Stimulated activated CD4-positive, alpha-beta T cell treated with anti-CD3 and anti-CD28 coated beads, Interleukin-2, amount 100 ng/mL, for 4 hours (primary cell): Measurements from ENCODE around the gene OSBPL2.
A peak's percentile ranks its signal among the peaks of the same experiment; 100 is the strongest.

Experiments
- DNase-seq: peaks from one replicate; pipeline ENCODE4 v3.0.0-alpha.2; 2020; ENCODE audit warnings: low read depth

Gene OSBPL2

DNA sequence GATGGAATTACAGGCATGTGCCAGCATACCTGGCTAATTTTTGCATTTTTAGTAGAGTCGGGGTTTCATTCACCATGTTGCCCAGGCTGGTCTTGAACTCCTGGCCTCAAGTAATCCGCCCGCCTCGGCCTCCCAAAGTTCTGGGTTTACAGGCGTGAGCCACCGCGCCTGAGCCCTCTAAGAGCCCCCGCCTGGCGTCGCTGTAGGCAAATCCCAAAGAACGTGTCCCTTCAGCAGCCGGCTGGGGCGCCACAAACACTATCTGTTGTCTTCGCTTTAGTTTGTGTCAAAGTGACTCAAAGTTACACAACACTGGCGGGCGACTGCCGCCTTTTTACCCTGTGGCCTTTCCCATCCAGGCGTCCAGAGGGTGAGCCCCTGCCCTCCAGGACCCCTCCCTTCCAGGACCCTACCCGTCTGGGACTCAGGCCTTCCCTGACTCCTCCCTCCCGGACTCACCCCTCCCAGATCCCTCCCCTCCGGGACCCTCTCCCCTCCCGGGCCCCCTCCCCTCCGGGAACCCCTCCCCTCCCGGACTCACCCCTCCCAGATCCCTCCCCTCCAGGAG lies 63.5 kb downstream of the OSBPL2 start:
- peak; percentile 78 for DNase-seq

- DNase-seq, result peak; percentile 96
Observed at GRCh38 chr20:62302341-62303061, 64.2 kb downstream of the OSBPL2 start, which contains the start of gene ADRM1. Gene ADRM1 (plus strand): TSS chr20:62302997. CDS start chr20:62303569, 572 bp downstream.

DNA sequence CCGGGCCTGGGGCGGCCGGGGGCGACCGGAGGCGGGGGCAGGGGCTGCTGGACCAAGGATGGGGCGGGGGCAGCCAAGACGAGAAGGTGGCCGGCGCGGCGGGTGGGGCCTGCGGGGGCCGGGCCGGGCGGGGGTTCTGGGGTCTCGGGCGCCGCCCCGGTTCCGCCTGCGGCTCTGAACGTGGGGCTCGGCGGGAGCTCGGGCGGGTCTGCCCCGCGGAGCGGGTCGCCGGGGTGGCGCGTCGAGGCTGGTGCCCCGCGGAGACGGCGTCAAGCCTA lies 64.7 kb downstream of the OSBPL2 start:
- no peak for DNase-seq

GRCh38 chr20:62303340-62304226 lies 65.3 kb downstream of the OSBPL2 start:
- DNase-seq, result no peak

GRCh38 chr20:62304331-62305148 lies 66.2 kb downstream of the OSBPL2 start:
- no peak for DNase-seq

DNA sequence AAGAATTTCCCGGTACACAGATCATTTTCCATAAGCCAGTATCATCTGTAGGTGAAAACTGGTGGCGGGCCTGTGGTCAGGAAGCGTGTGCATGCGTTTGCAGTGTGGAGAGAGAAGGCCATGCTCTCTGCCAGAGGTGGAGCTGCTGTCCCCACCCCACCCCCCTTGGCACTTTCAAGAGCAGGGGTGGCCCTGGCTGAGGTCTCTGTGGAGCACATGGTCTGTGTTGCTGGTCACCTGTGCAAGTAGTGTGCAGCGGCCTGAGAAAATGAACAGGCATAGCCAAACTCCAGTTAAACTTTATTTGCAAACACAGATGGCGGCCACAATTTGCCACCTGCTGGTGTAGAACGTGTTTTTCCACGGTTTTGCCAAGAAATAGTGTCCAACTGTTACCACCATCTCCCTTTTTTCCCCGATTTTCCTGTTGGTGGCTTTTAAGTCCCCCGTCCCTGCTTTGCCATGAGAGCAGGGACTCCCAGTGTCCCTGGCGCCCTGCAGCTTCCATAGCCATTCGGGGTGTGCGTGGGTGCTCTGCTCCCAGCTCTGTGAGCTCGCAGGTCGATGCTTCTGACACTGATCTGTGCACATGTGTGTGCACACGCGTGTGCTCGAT lies 66.9 kb downstream of the OSBPL2 start:
- no peak for DNase-seq

DNA sequence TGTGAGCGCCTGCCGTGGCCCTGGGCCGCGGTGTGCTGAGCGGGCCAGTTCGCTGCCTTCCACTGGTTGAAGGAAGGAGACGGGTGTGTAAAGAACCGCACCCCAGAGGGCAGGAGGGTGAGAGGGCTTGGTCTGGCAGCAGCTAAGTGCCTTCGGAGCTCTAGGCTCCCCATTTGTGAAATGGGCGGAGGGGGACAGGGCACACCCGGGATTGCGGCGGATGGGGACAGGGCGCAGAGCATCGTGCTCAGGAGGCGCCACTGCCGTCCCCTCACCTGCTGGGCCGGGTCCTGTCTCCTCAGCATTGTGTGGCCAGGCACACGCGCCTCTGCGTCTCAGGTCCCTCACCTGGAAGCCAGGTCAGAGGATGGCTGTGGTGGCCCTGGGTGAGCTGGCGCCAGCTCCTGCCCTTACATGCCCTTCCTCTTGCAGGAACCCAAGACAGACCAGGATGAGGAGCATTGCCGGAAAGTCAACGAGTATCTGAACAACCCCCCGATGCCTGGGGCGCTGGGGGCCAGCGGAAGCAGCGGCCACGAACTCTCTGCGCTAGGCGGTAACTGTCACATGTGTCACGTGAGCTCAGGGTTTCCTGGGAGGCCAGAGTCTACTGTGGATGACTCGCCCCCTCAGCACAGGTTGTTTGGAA lies 67.6 kb downstream of the OSBPL2 start:
- DNase-seq, result no peak

DNA sequence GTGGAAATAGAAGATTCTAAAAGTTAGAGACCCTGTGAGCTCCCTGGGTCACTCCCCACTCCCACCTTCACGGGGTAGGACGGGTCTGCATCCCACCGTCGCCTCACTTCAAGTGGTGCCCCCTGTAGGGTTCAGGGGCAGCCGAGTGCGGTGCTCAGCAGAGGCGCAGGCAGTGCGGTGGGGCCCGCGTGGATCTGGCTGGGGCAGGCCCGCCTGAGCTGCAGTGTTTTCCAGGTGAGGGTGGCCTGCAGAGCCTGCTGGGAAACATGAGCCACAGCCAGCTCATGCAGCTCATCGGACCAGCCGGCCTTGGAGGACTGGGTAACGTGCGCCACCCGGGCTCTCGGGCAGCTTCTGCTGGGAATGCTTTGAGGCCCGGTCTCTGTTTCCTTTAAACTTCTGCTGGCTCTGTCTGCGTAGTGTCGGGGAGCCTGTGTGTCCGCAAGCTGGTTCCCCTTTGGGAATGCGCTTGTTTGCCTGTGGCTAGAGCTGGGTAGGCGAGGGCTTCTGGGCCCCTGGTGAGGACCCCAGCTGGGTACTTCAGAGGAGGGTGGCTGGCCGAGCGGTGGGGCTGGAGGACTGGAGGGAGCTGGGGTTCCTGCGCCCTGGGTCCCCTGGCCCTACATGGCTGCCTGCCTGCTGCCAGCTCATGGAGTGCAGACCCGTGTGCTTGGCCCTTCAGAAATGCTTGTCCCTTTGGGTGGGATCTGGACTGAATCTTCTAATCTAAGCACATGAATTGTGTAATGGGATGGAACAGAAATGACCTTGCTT lies 68.3 kb downstream of the OSBPL2 start:
- no peak for DNase-seq

- DNase-seq, result no peak
Observed at GRCh38 chr20:62307226-62308101, 69.1 kb downstream of the OSBPL2 start.

- DNase-seq, result no peak
Observed at GRCh38 chr20:62308102-62308822, 69.9 kb downstream of the OSBPL2 start.

DNA sequence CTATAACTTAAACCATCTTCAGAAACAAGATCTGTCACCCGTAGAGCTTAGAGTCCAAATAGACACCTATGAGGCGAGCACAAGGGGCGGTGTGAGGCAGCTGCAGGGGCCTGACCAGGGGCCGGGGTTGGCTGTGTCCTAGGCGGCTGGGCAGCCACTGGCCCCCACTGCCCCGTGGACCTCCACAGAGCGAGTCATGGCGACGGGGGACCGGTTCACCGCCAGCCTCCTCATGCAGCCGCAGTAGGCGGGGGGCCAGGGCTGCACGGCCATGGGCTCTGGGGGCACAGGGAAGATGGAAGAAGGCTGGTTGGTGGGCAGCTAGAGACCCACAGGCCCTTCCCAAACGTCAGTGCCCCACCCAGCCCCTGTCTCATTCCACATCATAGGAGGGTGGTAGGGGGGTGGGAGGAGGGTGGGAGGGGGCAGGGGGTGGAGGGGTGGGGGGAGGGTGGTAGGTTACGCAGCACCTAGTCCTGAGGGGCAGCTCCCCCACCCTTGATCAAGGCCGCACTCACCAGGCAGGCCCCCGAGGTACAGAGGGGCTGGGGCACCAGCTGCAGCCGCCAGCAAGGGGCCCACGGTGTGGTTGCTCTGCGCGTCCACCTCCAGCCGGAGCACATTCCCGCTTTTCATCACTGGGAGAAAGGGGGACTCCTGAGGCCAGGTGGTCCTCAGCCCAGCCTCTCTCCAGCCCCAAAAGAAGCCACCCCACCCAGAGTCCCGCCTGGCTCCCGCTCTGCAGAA lies 71.0 kb downstream of the OSBPL2 start:
- DNase-seq, result no peak

DNA sequence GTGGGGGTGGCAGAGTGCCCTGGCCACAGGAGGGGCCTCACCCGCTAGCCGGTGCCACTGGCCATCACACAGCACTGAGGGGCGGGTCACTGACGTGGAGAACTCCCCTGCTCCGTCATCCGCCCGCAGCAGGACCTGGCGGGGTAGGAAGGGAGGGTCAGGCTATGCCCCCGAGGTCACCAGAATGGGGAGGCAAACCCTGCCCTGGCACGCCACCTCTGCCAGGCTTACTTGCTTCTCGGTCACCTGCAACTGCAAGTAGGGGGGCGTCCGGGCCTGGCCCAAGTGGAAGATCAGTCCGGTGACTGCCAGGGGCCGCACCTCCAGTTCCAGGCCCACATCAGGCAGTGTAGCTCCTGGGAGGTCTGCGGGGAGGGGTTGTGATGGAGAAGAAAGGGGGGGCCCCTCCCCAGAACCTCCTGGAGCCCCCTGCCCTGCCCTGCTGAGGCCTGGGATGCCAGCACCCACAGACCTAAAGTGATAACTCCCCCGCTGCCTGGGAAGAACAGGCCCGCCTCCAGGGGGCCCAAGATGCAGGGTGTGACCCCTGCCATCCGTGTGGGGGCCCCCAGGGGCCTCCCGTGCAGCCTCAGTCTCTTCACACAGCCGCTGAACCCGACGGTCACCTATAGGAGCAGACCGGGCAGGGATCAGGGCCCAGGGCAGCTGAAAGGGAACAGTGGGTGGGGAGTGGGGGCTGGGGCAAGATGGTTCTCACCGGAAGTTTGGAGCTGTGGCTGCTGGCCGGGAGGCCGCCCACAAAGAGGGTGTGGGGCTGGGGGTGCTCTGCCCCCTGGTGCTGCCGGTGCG lies 71.8 kb downstream of the OSBPL2 start:
- DNase-seq, result no peak

DNA sequence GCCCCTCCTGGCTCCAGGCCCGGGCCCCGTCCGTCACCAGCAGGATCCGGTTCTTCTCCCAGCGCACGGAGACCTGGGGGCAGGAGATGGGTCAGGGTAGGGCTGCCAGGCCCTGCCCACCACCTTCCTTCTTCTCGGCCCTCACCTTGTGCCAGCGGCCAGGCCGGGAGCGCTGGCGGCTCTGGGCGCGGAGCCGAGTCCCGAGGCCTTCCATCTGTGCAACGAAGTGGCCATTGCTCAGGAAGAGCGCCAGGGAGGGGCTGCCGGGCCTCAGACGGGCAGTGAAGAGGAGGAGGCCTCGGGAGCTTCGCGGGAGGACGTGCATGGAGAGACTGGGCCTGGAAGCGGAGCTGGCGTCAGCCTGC lies 72.4 kb downstream of the OSBPL2 start:
- no peak for DNase-seq

DNA sequence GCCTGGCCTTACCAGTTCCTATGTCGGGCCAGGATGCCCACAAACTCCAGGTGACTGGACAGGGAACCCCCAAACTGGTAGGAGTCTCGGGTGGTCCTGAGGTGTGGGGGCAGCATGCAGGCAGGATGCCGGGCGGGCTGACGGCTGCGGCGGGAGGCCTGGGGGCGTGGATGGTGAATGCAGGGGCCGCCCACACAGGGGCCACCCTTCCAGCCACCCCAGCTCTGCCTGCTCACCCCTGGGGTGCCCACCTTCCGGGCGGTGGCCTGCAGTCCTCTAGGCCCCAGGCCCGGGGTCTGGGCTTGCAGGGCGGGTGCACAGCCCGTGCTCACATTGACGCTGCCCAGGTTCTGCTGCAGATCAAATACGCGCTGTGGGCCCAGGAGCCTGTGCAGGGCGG lies 72.8 kb downstream of the OSBPL2 start:
- no peak for DNase-seq

- no peak for DNase-seq
Observed at GRCh38 chr20:62311832-62312661, 73.7 kb downstream of the OSBPL2 start.

- no peak for DNase-seq
Observed at GRCh38 chr20:62312662-62312977, 74.3 kb downstream of the OSBPL2 start.

DNA sequence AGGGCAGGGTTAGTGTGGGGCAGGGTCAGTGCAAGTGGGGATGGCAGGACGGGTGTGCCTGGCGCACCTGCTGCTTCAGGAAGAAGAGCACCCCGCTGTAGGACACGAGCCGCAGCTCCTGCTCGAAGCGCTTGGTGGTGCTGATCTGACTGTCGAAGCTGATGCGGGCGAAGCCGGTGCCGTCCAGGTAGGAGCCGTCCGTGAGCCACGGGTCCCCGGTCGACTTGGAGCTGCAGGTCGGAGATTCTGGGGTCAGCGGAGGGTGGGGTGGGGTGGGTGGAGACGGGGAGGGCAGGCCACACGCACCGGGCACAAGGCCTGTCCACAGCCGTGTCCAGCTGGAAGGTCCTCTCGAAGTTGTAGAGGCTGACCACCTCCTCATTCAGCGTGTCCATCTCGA lies 74.7 kb downstream of the OSBPL2 start:
- DNase-seq, result no peak
